Adipocyte (in vitro differentiated cells): Measurements from ENCODE around the gene ATOH8.

Experiments
- DNase-seq: peaks from one replicate; pipeline ENCODE4 v3.0.0-alpha.2; 2015; ENCODE audit warnings: low read depth
- H3K27me3 ChIP-seq: replicated peaks from 2 replicates; pipeline ENCODE4 v1.7.0; 2013; ENCODE audit warnings: mild to moderate bottlenecking, low read length, moderate library complexity; ENCODE audit not compliant: control insufficient read depth, insufficient read depth
- H3K36me3 ChIP-seq: 2 replicates; pipeline ENCODE4 v1.7.0; 2013; ENCODE audit warnings: low read length, mild to moderate bottlenecking, moderate library complexity; ENCODE audit not compliant: control insufficient read depth, insufficient read depth, severe bottlenecking
- H3K4me1 ChIP-seq: 2 replicates; pipeline ENCODE4 v1.7.0; 2013; ENCODE audit warnings: mild to moderate bottlenecking, low read length, moderate library complexity; ENCODE audit not compliant: control insufficient read depth, insufficient read depth
- H3K4me3 ChIP-seq: 2 replicates; pipeline ENCODE4 v1.7.0; 2013; ENCODE audit warnings: mild to moderate bottlenecking, low read length, moderate library complexity
- H3K9ac ChIP-seq: 2 replicates; pipeline ENCODE4 v1.7.0; 2013; ENCODE audit warnings: mild to moderate bottlenecking, low read length, moderate library complexity
- H3K9me3 ChIP-seq: 2 replicates; pipeline ENCODE4 v1.7.0; 2013; ENCODE audit warnings: mild to moderate bottlenecking, low read length, moderate library complexity; ENCODE audit not compliant: control insufficient read depth

The ATOH8 gene

DNA sequence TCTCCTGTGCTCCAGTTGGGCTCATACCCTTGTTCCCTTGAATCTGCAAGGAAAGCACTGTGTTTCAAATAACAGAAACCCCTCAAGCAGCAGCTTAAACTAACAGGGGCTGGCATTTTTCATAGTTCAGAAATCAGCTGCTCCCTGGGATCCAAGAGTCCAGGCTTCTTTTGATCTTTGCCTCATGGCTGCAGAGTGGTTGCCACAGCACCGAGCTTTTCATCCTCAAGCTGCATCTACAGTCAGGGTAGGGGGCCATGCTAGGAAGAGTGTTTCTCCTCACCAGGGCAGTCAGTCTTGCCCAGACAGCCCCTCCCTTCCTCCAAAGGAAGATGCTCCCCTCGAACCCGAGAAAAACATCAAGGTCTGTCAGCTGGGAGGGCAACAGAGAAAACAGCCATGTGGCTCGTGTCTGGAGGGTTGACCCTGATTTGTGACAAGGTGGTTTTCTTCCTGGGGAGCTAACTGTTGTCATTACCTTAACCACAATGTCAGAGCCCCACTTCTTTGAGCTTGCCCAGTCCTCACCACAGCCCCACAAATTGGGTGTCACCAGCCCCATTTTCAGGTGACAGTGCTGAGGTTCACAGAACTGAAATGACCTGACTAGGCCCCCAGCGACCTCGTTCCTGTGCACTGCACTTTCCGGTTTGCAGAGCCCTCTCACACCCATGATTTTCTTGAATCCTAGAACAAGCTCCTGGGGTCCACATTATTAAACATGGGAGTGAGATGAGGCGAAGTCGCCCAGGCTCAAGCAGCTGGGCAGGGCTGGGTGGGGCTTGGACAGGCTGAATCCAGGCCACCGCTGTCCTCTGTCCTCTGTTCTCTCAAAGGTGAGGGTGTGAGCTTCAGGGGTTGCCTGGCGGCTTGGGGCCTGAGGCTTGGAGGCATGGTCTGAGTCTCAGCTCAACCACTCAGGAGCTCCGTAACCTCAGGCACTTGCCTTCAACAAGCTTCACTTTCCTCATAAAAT, 21.9 kb downstream of the ATOH8 start:
- no peak for DNase-seq
- H3K4me1 ChIP-seq = peaks cover 74% of the 10 kb centered on the region
- H3K9me3 ChIP-seq = no peaks in the 10 kb centered on the region
- peak overlapping the region; percentile 91 for H3K9ac ChIP-seq
- no peak overlapping the region for H3K4me3 ChIP-seq
- H3K36me3 ChIP-seq = peaks cover 51% of the 10 kb centered on the region
- H3K27me3 ChIP-seq = no peaks in the 10 kb centered on the region

DNA sequence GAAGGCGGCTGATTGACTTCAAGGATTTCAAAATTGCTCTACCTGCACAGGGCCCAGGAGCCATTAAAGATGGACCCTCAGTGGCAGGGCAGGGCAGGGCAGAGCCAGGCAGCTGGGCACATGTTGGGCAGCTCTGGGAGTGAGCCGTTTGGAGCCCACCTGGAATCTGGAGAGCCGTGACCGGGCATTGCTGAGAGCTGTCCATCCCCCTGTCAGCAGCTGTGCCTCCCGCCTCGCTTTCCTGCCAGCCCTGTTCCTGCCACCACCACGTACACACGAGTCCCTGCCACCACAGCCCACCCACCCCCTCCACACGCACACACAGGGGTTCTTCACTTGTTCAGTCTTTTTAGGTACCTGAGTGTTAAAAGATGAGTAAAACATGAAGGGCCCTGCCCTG, 22.9 kb downstream of the ATOH8 start:
- Histone ChIP-seq H3K36me3 (peaks cover 53% of the 10 kb centered on the region), H3K4me1 (peaks cover 74% of the 10 kb centered on the region), H3K27me3 (no peaks in the 10 kb centered on the region), H3K9me3 (no peaks in the 10 kb centered on the region), H3K9ac (peak overlapping the region; percentile 50), H3K4me3 (no peak overlapping the region)
- no peak for DNase-seq

DNA sequence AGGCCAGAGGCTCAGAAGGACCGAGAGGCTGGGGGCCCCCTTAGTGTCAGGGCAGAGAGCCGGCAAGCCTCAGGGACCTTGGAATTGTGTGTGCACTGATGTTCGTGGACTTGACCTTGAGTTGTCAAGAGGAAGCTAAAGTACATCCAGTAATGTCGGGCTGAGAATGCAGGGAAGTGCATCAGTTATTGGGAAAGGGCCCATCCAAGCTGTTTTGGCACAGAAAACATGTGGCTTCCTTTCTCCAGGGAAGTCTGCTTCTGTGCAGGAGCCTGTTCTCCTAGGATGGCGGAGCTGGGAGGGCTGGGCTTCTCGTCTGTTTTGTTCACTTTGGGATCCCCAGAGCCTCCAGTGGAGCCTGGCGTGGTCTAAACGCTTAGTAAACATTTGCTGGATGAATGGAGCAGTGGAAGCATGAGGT, 23.7 kb downstream of the ATOH8 start:
- no peak for DNase-seq
- Histone ChIP-seq H3K27me3 (no peaks in the 10 kb centered on the region), H3K9ac (peak overlapping the region; percentile 50), H3K4me1 (peaks cover 73% of the 10 kb centered on the region), H3K9me3 (no peaks in the 10 kb centered on the region), H3K4me3 (no peak overlapping the region), H3K36me3 (peaks cover 56% of the 10 kb centered on the region)

DNA sequence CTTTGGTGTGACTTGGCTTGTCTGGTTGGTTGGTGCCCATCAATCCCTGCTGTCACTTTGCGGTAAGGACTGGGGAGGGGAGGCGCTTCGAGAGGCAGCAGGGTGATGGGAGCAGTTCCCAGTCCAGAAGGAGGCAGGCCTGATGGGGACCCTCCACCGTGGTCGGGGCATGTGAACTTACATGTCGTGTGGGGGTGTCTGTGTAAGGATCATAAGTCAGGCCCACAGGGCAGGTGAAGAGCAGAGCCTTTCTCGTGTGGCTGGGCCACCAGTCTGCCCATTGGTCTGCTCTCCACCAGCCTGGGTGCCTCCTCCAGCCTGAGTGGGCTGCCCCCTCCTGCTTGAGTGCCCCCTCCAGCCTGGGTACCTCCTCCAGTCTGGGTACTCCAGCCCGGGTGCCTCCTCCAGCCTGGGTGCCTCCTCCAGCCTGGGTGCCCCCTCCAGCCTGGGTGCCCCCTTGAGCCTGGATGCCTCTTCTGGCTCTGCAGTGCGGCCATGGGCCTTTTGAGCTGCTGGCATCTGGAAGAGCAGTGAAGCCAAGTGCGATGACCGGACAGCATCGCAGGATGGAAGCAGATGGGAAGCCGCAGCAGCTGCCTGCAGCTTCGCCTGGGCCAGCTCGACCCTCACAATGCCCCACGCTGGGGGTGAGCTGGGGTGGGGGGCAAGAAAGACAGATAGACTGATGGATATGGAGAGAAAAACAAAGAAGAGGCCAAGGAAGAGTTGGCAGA, 25.0 kb downstream of the ATOH8 start:
- Histone ChIP-seq H3K36me3 (peaks cover 63% of the 10 kb centered on the region), H3K9ac (no peak overlapping the region), H3K4me1 (peaks cover 60% of the 10 kb centered on the region), H3K27me3 (no peaks in the 10 kb centered on the region), H3K9me3 (no peaks in the 10 kb centered on the region), H3K4me3 (no peak overlapping the region)
- DNase-seq = no peak

DNA sequence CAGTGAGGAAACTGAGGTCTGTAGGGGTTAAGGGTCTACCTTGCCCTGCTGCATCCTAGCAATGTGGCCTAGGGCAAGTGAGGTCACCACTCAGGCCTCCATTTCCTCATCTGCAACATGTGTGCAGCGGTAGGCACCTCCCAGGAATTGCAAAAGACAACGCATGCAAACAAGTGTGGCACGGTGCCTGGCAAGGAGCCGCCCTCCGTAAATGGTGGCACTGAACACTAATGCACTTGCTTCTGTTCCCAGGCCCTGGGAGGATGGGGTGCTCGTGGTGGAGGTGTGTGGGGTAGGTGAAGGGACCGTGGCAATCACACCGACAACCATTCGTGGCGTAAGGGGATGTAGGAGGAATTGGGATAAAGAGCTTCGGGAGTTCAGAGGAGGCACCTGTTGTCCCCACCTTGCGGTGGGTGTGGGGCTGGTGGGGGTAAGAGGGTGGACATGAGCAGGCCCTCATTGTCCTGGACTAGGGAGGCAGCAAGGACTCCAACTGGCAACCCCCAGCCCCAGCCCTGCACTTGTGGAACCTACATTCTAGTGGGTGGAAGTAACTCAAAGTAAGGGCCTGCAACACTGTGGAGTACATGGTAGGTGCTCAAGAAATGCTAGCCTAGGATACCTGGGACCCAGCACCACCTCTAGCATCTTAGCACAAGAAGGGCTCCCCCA, 26.0 kb downstream of the ATOH8 start:
- Histone ChIP-seq H3K4me3 (no peak overlapping the region), H3K27me3 (no peaks in the 10 kb centered on the region), H3K9ac (no peak overlapping the region), H3K9me3 (no peaks in the 10 kb centered on the region), H3K36me3 (peaks cover 62% of the 10 kb centered on the region), H3K4me1 (peaks cover 57% of the 10 kb centered on the region)
- no peak for DNase-seq

DNA sequence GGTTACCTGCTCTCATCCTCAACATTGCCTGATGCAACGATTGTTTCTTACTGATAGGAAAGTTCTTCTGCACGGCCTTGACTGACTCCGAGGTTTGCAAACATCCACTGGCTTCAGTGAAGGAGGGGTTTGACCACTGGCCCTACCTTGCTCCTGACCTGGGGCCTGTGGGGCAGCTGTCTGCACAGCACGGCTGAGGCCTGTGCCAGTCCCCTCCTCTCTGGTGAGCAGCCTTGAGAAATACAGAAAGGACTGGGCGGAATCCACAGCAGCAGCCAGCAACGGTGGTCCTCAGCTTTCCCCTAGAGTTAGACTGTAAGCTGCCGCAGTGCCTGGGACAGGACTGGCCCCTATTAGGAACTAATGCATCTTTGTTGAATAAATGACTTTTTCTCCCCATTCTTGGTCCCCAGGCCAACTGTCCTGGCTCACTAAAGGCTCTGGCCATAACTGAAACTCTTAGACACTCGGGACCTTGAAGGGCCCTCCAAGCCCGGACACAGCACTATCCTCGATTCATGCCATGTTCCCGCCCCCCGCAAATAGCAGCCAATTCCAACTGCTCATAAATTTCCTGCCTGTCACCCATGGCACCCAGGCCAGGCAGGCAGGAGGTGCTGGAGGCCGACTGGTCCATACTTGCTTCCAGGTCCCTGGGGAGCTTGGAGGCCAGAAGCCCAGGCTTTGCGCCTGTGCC, 26.7 kb downstream of the ATOH8 start:
- no peaks in the 10 kb centered on the region for H3K27me3 ChIP-seq
- H3K36me3 ChIP-seq = peaks cover 55% of the 10 kb centered on the region
- H3K9me3 ChIP-seq = no peaks in the 10 kb centered on the region
- DNase-seq = no peak
- H3K4me3 ChIP-seq = no peak overlapping the region
- H3K4me1 ChIP-seq = peaks cover 60% of the 10 kb centered on the region
- H3K9ac ChIP-seq = no peak overlapping the region

DNA sequence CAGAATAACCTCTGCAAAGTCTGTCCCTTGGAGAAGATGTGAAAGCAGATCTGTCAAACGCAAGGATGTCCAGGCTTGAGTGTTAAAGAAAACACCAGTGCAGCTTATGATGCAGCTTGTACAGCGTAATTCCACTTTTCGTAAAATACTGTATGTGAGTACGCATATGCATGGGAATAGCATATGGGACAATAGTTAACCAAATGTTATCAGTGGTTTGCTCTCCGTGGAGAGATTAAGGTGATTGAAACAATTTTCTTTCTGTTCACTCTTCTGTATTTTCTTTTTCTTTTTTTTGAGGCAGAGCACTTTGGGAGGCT, 27.2 kb downstream of the ATOH8 start:
- no peak for DNase-seq
- Histone ChIP-seq H3K9me3 (no peaks in the 10 kb centered on the region), H3K36me3 (peaks cover 50% of the 10 kb centered on the region), H3K27me3 (no peaks in the 10 kb centered on the region), H3K4me1 (peaks cover 65% of the 10 kb centered on the region), H3K4me3 (no peak overlapping the region), H3K9ac (no peak overlapping the region)

DNA sequence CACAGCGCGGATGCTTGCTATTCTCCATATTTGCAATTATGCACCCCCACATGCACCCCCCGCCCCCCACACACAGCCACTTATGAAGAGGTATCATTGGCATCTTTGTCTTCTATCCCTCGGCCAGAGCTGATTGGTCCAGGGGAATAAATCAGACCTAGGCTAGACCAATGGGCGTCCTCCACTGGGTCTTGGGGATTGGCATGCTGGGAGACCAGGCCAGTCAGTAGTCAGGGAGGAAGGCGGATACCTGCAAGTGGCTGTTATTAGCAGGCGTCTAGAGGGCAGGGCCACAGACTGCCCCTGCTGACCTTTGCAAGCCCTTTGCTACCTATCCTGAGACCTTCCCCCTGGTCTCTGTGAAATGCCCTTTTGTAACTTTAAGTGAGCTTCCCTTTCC, 30.0 kb downstream of the ATOH8 start:
- Histone ChIP-seq H3K4me3 (no peak overlapping the region), H3K4me1 (peaks cover 52% of the 10 kb centered on the region), H3K9ac (no peak overlapping the region), H3K27me3 (no peaks in the 10 kb centered on the region), H3K36me3 (peaks cover 59% of the 10 kb centered on the region), H3K9me3 (no peaks in the 10 kb centered on the region)
- DNase-seq = no peak

DNA sequence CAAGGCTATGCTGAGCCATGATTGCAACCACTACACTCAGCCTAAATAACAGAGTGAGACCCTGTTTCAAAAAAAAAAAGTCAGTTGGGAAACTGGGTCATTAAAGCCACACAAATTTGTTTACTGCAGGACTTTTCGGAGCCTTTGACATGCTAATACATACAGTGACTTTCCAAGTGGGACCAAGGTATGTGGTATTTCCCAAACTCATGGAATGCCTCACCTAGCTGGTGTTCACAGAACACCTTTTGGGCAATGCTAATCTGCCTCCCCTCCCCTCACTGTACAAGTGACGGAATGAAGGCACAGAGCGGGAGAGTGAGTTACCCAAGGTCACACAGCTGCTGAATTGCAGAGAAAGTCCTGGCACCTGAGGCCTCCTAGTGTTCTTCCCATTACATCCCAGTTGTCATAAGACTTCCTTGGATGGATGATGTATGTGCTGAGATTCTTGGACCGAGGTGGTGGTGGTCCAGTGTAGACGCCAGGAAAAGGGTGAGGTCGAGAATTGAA, 30.7 kb downstream of the ATOH8 start:
- peaks cover 58% of the 10 kb centered on the region for H3K36me3 ChIP-seq
- H3K9ac ChIP-seq = peak overlapping the region; percentile 30
- no peak overlapping the region for H3K4me3 ChIP-seq
- no peaks in the 10 kb centered on the region for H3K27me3 ChIP-seq
- no peak for DNase-seq
- no peaks in the 10 kb centered on the region for H3K9me3 ChIP-seq
- peaks cover 45% of the 10 kb centered on the region for H3K4me1 ChIP-seq

DNA sequence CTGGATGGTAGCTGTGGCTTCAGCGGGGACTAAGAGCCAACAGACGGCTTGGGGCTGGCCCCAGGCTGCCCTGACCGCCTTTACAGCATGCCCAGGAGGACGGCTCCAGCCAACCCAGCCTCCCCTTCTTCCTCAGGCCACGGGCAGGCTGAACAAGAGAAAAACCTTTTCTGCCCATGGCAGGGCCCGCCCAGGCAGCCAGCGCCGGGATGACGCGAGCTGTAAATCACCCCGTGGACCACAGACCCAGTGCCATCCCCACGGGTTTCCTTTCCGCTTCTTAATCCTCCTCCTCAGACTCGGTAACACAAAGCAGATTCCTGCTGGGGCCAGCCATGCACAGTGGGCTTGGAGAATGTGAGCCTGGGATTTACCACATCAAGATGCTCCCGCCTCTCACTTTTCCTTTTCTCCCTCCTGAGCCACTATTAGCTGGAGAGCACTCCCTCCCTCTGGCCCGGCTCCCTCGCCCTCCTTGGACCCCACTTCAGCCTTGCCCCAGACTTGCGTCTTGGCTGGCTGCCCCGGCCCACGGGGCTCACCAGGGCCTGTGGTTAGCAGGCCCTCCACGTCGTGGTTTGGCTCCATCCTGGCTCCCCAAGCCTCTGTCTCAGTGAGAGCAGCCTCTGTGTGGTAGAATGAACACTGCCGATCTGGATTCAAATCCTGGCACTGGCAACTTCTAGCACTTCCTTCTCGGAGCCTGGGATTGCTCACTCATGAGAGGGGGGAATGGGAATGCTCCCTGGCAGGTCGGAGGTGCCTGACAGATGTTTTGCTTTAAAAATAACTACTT, 31.4 kb downstream of the ATOH8 start:
- H3K4me1 ChIP-seq = peaks cover 38% of the 10 kb centered on the region
- H3K9me3 ChIP-seq = no peaks in the 10 kb centered on the region
- peak overlapping the region; percentile 30 for H3K9ac ChIP-seq
- peaks cover 51% of the 10 kb centered on the region for H3K36me3 ChIP-seq
- H3K27me3 ChIP-seq = no peaks in the 10 kb centered on the region
- peak; percentile 91 for DNase-seq
- H3K4me3 ChIP-seq = no peak overlapping the region
